HG03521 (cell line): ENCODE measurements around the gene GPR32.
A peak's percentile ranks its signal among the peaks of the same experiment; 100 is the strongest.
"Not testable (repeated sequence)": the region's sequence is repeated elsewhere in the genome, so short reads cannot be mapped to it uniquely, and the experiment has no call there.

Experiments used
- ATAC-seq: cut with Tn5 transposase; IDR thresholded peaks from one replicate; pipeline ENCODE4 v1.9.1; 2021; ENCODE audit warnings: mild to moderate bottlenecking, moderate library complexity; ENCODE audit not compliant: unreplicated experiment

GPR32 gene

GRCh38 chr19:50770164-50770563 is at the start of gene GPR32:
GPR32 (plus strand) TSS chr19:50770464; CDS start chr19:50770601, 137 bp downstream.
- not testable (repeated sequence) for ATAC-seq

GRCh38 chr19:50720921-50721381 is 49.3 kb upstream of the GPR32 start:
- ATAC-seq: no peak

- no peak for ATAC-seq
These were observed 48.7 kb upstream of the GPR32 start for GRCh38 chr19:50721441-50722137.

GRCh38 chr19:50722201-50723013 is 47.9 kb upstream of the GPR32 start:
- no peak for ATAC-seq

GRCh38 chr19:50723069-50723468 is 47.2 kb upstream of the GPR32 start, which contains the start of gene CLEC11A:
CLEC11A (plus strand) TSS chr19:50723364; CDS start chr19:50723526, 162 bp downstream.
- ATAC-seq: no peak

- no peak for ATAC-seq
These were observed 46.3 kb upstream of the GPR32 start for GRCh38 chr19:50723735-50724521.

- ATAC-seq: peak; percentile 61
These were observed 45.6 kb upstream of the GPR32 start for GRCh38 chr19:50724522-50725217.

- ATAC-seq: no peak
These were observed 44.9 kb upstream of the GPR32 start for GRCh38 chr19:50725218-50725910.

GRCh38 chr19:50725911-50726230 is 44.4 kb upstream of the GPR32 start:
- no peak for ATAC-seq

- no peak for ATAC-seq
These were observed 42.1 kb upstream of the GPR32 start for GRCh38 chr19:50728084-50728737.

GRCh38 chr19:50729894-50730293 is 40.4 kb upstream of the GPR32 start:
- ATAC-seq: no peak

- no peak for ATAC-seq
These were observed 34.4 kb upstream of the GPR32 start for GRCh38 chr19:50735869-50736268.

GRCh38 chr19:50736338-50736737 is 33.9 kb upstream of the GPR32 start:
- no peak for ATAC-seq

GRCh38 chr19:50739132-50739913 is 30.9 kb upstream of the GPR32 start:
- ATAC-seq: no peak

GRCh38 chr19:50739914-50740426 is 30.3 kb upstream of the GPR32 start:
- ATAC-seq: no peak

GRCh38 chr19:50741179-50741933 is 28.9 kb upstream of the GPR32 start:
- ATAC-seq: no peak

- no peak for ATAC-seq
These were observed 26.7 kb upstream of the GPR32 start for GRCh38 chr19:50743537-50743936.

- no peak for ATAC-seq
These were observed 25.0 kb upstream of the GPR32 start for GRCh38 chr19:50745221-50745620.
